ENCODE measurements around the gene ANKMY1.

The ANKMY1 gene

GRCh38 chr2:240468303-240469238, 89.2 kb downstream of the ANKMY1 start:
- H3K27me3 ChIP-seq, result no peaks in the 10 kb centered on the region
- H3K36me3 ChIP-seq, result no peaks in the 10 kb centered on the region; the same call in 1 of the 2 replicates
- H3K4me3 ChIP-seq (ENCODE audit: low read depth, low read length), result no peak overlapping the region
- TF ChIP-seq, protein P1, sequence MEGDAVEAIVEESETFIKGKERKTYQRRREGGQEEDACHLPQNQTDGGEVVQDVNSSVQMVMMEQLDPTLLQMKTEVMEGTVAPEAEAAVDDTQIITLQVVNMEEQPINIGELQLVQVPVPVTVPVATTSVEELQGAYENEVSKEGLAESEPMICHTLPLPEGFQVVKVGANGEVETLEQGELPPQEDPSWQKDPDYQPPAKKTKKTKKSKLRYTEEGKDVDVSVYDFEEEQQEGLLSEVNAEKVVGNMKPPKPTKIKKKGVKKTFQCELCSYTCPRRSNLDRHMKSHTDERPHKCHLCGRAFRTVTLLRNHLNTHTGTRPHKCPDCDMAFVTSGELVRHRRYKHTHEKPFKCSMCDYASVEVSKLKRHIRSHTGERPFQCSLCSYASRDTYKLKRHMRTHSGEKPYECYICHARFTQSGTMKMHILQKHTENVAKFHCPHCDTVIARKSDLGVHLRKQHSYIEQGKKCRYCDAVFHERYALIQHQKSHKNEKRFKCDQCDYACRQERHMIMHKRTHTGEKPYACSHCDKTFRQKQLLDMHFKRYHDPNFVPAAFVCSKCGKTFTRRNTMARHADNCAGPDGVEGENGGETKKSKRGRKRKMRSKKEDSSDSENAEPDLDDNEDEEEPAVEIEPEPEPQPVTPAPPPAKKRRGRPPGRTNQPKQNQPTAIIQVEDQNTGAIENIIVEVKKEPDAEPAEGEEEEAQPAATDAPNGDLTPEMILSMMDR (IDR thresholded peaks at IDR 0.05; ENCODE audit: low read depth, low read length), result no peak
- peaks cover 3% of the 10 kb centered on the region for H3K4me1 ChIP-seq
- peaks cover 3% of the 10 kb centered on the region; the same call in 1 of the 2 replicates for H3K9me3 ChIP-seq
- DNase-seq, result peak; percentile 37

DNA sequence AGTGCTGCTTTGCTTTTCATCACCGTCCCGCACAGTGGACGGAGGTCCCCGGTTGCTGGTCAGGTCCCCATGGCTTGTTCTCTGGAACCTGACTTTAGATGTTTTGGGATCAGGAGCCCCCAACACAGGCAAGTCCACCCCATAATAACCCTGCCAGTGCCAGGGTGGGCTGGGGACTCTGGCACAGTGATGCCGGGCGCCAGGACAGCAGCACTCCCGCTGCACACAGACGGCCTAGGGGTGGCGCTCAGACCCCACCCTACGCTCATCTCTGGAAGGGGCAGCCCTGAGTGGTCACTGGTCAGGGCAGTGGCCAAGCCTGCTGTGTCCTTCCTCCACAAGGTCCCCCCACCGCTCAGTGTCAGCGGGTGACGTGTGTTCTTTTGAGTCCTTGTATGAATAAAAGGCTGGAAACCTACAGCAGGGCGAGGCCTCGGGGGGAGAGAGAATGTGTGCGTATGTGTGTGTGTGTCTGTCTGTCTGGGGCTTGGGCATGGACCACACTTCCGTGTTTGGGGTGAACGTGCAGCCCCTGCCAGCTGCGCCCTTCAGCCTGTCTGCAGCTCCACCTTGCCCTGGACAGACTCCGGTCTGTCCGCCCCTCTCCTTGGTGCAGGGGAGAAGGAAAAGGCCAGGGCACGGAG, 90.0 kb downstream of the ANKMY1 start:
- DNase-seq, result peak; percentile 7
- TF ChIP-seq, protein P1 (IDR thresholded peaks at IDR 0.05; ENCODE audit: low read depth, low read length), result no peak
- Histone ChIP-seq H3K4me3 (ENCODE audit: low read depth, low read length) (no peak overlapping the region), H3K9me3 (peaks cover 3% of the 10 kb centered on the region; the same call in 1 of the 2 replicates), H3K36me3 (no peaks in the 10 kb centered on the region; the same call in 1 of the 2 replicates), H3K4me1 (peaks cover 3% of the 10 kb centered on the region), H3K27me3 (no peaks in the 10 kb centered on the region)

- Histone ChIP-seq H3K9me3 (no peaks in the 10 kb centered on the region), H3K27me3 (no peaks in the 10 kb centered on the region), H3K4me3 (ENCODE audit: low read depth, low read length) (no peak overlapping the region), H3K4me1 (peaks cover 3% of the 10 kb centered on the region), H3K36me3 (no peaks in the 10 kb centered on the region; the same call in 1 of the 2 replicates)
- TF ChIP-seq, protein P1 (IDR thresholded peaks at IDR 0.05; ENCODE audit: low read depth, low read length), result no peak
- DNase-seq, result peak; percentile 6
These were observed 90.6 kb downstream of the ANKMY1 start for GRCh38 chr2:240467149-240467642.

GRCh38 chr2:240466579-240467148, 91.1 kb downstream of the ANKMY1 start:
- peak; percentile 33 for DNase-seq
- no peak overlapping the region for H3K4me3 ChIP-seq (ENCODE audit: low read depth, low read length)
- peaks cover 3% of the 10 kb centered on the region for H3K4me1 ChIP-seq
- TF ChIP-seq, protein P1 (IDR thresholded peaks at IDR 0.05; ENCODE audit: low read depth, low read length), result no peak
- H3K36me3 ChIP-seq, result no peaks in the 10 kb centered on the region; the same call in 1 of the 2 replicates
- no peaks in the 10 kb centered on the region for H3K27me3 ChIP-seq
- no peaks in the 10 kb centered on the region for H3K9me3 ChIP-seq

DNA sequence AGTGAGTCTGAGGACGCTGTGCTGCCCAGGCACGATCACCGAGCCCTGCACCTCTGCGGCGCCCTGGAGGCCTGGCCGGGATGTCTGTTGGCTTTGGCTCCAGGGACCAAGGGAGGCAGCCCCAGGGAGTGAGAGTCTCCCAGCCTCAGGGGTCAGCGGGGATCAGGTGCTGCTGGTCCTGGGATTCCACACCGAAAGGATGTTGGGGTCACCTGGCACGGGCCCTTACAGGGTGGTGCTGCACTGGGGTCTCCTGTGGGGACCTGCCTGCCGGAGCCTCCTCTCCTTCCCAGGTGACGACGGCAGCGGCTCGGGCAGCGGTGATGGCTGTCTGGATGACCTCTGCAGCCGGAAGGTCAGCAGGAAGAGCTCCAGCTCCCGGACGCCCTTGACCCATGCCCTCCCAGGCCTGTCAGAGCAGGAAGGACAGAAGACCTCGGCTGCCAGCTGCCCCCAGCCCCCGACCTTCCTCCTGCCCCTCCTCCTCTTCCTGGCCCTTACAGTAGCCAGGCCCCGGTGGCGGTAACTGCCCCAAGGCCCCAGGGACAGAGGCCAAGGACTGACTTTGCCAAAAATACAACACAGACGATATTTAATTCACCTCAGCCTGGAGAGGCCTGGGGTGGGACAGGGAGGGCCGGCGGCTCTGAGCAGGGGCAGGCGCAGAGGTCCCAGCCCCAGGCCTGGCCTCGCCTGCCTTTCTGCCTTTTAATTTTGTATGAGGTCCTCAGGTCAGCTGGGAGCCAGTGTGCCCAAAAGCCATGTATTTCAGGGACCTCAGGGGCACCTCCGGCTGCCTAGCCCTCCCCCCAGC, 91.8 kb downstream of the ANKMY1 start:
- no peaks in the 10 kb centered on the region for H3K9me3 ChIP-seq
- peak; percentile 11 for DNase-seq
- H3K4me3 ChIP-seq (ENCODE audit: low read depth, low read length), result no peak overlapping the region
- H3K4me1 ChIP-seq, result peaks cover 3% of the 10 kb centered on the region
- H3K36me3 ChIP-seq, result no peaks in the 10 kb centered on the region; the same call in 1 of the 2 replicates
- TF ChIP-seq, protein P1 (IDR thresholded peaks at IDR 0.05; ENCODE audit: low read depth, low read length), result no peak
- no peaks in the 10 kb centered on the region for H3K27me3 ChIP-seq
